GM12801 (cell line): ENCODE measurements around the gene TXNL4A.

Experiments used
- TF ChIP-seq, protein P1 (sequence below): IDR thresholded peaks from one replicate; pipeline ENCODE4 v1.5.1; 2011; ENCODE audit warnings: control low read depth; ENCODE audit not compliant: insufficient read length; ENCODE audit errors: extremely low read depth

The TXNL4A gene

DNA sequence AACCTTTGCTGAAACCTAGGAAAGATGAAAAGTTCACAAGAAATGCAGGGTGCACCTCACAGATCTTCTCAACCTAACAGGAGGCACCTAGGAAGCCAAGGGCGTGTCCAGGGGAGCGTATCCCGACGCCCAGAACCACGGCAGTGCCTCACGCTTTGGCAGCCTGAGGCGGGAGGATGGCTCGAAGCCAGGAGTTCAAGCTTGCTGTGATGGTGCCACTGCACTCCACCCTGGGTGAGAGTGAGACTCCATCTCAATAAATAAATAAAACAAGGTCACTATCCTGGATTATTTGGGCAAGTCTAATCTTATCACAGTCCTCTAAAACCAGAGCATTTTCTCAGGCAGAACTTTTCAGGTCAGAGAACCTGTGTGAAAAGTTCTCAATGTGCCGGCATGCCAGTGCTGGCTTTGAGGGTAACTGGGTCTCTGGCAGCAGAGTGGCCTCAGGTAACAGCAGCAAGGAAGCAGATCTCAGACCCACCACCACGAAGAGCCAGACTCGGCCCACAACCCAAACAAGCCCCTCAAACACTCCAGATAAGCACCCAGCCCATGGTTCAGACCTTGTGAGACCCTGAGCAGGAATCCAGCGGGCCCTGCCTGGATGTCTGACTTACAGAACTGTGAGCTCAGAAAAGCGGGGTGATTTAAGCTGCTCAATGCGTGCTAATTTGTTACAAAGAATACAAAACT is 12.2 kb downstream of the TXNL4A start:
- TF ChIP-seq, protein P1, sequence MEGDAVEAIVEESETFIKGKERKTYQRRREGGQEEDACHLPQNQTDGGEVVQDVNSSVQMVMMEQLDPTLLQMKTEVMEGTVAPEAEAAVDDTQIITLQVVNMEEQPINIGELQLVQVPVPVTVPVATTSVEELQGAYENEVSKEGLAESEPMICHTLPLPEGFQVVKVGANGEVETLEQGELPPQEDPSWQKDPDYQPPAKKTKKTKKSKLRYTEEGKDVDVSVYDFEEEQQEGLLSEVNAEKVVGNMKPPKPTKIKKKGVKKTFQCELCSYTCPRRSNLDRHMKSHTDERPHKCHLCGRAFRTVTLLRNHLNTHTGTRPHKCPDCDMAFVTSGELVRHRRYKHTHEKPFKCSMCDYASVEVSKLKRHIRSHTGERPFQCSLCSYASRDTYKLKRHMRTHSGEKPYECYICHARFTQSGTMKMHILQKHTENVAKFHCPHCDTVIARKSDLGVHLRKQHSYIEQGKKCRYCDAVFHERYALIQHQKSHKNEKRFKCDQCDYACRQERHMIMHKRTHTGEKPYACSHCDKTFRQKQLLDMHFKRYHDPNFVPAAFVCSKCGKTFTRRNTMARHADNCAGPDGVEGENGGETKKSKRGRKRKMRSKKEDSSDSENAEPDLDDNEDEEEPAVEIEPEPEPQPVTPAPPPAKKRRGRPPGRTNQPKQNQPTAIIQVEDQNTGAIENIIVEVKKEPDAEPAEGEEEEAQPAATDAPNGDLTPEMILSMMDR: no peak

DNA sequence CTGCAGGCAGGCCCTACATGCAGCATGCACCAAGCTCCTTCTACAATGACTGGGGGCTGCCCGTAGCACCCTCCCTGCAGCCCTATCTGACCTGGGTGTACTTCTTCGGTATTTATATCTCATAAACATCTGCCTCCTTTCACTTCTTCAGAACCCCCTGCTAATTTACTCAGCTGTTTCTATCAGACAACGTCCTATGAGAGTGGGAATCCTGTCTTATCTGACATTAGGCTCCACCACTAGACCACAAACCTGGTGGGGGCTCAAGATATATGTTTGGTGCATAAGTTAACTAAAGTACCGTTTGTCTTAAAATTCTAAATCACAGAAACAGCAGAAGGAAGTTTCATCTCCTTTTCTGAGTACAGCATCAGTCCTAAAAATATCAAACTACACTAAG is 13.3 kb downstream of the TXNL4A start:
- TF ChIP-seq, protein P1: no peak

DNA sequence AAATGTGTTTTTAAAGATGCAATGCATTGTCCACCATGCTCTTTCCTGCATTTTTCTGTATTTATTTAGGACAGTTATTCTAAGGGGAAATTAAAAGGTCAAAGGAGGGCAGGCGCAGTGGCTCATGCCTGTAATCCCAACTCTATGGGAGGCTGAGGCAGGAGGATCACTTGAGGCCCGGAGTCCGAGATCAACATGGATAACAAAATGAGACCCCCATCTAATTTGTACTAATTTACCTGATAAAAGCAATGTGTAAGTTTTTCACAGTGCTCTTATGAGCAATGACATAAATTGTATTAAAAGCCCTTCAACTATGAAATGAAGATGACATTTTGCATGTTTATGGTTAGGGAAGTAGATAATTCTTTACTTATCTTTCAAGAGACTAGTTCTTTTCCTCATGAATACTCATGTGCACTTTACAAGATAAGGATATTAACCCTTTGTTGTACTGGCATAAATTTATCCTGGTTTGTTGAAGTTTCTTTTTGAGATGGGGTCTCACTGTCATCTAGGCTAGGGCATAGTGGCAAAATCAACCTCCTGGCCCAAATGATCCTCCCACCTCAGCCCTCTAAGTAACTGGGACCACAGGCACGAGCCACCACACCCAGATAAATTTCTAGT is 14.2 kb downstream of the TXNL4A start:
- TF ChIP-seq, protein P1: no peak

DNA sequence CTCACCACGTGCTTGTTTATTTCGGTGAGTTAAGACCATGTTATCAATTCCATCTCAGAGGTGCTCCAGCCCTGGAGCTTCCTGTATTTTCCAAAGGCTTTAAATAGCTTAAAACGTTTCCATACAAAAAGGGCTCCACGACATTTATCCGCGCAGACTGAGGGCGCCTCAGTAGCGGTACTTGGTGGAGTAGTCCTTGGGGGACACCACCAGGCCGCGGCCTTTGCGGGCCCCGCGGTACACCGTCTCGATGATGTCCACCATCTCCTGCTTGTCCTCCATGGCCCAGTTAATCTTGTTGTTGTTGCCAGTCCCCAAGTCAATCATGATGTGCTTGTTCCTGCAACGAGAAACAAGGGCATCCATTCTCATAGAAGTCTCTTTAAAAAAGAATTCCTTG is 14.8 kb downstream of the TXNL4A start:
- TF ChIP-seq, protein P1: no peak

DNA sequence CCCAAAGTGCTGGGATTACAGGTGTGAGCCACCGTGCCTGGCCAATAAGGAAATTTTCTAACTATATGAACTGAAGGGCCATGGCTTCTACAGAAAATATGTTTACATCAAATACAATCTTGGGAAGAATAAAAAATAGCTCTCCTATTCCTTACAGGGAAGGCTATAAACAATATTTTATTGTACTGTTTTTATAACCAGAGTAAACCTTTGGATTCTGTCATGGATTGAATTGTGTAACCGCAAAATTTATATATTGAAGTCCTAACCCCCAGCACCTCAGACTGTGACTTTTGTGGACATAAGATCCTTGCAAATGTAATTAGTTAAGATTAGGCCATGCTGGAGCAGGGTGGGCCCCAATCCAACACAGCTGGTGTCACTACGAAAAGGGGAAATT is 15.6 kb downstream of the TXNL4A start:
- TF ChIP-seq, protein P1: no peak

DNA sequence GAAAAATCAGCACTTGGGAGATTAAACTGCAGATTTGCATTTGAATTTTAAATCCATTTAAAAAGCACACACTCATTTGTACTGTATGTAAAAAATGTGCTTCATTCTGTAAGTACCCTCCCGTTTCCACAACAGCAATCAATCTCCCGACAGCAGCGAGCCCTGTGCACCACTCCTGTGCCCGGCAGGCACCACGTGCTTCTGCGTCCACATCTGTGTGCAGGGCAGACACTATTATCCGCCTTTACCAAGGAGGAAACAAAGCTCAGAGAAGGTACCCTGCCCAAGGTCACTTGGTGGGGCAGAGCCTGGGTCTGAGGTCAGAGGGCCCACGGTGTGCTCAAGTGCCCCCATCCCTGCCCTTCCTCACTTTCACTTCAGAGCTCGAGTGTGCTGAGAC is 16.4 kb downstream of the TXNL4A start:
- TF ChIP-seq, protein P1: no peak

DNA sequence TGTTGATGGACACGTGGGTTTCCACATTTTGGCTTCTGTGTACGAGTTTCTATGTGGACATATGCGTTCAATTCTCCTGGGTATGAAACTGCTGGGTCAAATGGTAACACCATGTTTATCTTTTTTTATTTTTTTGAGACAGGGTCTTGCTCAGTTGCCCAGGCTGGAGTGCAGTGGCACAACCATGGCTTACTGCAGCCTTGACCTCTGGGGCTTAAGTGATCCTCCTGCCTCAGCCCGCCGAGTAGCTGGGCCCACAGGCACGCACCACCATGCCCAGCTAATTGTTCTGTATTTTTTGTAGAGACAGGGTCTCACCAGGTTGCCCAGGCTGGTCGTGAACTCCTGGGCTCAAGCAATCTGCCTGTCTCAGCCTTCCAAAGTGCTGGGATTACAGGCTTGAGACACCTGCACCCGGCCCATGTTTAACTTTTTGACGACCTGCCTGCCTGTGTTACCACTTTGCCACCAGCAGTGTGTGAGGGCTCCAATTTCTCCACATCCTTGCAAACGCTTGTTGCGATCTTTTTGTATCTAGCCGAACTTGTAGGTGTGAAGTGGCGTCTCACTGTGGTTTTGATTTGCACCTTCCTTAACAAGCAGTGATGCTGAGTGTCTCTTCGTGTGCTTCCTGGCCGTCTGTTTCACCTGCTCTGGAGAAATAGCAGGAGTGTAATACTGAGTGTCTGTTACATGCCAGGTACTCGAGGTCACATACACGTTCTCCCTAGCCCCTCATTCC is 17.0 kb downstream of the TXNL4A start:
- TF ChIP-seq, protein P1: no peak
